ENCODE results near the gene MORC3. TPM values are rescaled to one million over a fixed set of nuclear protein-coding genes. Genes with fewer than 3 reads are reported as not detected.

Gene MORC3
- total RNA-seq: 30.7 and 34.4 TPM in 2 replicates

DNA sequence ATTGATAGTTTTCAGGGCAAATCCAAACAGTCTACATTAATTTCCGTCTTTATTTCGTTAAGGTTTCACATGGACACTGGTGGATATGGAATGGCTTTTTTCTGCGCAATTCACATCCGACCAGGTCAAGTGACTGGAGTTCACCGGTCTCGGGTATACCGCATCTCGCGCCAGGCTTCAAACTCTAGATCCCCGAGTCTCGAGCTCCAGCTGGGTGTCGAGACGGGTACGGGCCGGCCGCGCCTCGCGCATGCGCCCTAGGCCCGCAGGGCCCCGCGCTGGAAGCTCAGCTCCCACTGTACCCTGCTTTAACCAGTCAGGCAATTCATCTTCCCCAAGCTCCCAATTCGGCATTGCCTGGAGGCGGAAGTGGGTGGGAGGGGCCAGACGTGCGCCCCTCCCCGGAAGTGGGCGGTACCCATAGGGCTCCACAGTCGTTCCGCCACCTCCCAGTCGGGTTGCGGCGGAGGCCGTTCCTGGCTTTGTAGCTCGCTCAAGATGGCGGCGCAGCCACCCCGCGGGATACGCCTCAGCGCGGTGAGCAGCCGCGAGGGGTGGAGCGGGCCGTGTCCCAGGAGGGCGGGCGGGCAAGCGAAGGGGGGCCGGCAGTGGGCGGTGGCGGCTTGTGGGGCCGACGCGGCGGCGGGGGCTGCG lies at the start of gene MORC3:
TSS of gene MORC3 (plus strand) at position 431 of the 654 bp plus-strand sequence. CDS start at position 499, 68 bp downstream.

DNA sequence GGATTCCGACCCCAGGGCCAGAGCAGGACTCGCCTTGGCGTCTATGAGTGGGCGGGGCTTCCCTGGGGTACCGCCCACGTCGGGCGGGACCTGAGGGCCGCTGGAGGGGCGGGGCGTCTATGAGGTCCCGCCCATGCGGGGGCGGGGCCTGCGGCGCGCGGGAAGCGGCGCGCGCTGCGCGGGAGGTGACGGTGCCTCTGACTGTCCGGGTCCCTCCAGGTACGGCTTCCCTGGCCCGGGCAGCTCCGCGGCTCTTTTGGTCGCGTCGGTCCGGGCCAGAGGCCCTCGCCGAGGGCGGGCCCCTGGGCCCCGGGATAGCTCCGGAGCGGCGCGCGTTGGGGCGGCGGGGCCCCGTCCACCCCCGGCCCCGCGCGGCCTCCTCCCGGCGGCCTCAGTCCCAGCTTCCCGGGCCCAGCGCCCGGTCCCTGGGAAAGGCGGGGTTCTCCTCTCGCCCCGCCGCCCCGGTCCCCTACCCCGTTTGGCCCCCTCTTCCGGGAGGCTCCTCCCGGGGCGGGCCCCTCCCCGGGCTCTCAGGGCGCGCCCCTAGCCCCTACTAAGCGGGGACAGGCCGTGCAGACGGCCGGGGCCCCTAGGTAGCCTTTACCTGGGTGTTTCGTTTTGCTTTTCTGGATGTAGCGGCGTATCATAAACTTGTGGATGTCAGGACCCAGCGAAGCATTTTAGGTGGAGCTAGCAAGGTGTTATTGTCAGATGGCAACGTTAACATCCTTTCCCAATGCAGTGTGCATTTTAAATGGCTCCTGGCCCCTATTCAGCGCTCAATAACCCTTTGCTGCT lies 65.4 kb downstream of the MORC3 start, which contains the start of gene CHAF1B:
TSS of gene CHAF1B (plus strand) at position 160 of the 798 bp plus-strand sequence. CDS start 745 bp downstream, outside the sequence.

Small RNAs within 50 kb of the gene (small RNA-seq; reads per million reads assigned to genes)
- gene ATP5MFP1: not detected

Other genes starting within 250 kb of the MORC3 start
- gene CBR3, start 185.1 kb upstream of the MORC3 start, total RNA-seq: 6.2 and 10.9 TPM in 2 replicates
- 11.8 and 12.1 TPM in 2 replicates for gene DOP1B, start 163.4 kb upstream of the MORC3 start, total RNA-seq
- 4.2 and 6.3 TPM in 2 replicates for gene CHAF1B, start 65.2 kb downstream of the MORC3 start, total RNA-seq
- 0.29 TPM in 1 of 2 replicates, not detected in the other for gene CLDN14, start 159.9 kb downstream of the MORC3 start, total RNA-seq

All from vein endothelial cell (primary cell).